ENCODE results near the gene KLHL15.

The KLHL15 gene

GRCh38 chrX:23945206-23945605 is 81.8 kb downstream of the KLHL15 start:
- no peak for DNase-seq

GRCh38 chrX:23944234-23944633 is 82.8 kb downstream of the KLHL15 start:
- no peak for DNase-seq

GRCh38 chrX:23939203-23939602 is 87.8 kb downstream of the KLHL15 start:
- no peak for DNase-seq

GRCh38 chrX:23938690-23939089 is 88.3 kb downstream of the KLHL15 start:
- DNase-seq, result no peak

GRCh38 chrX:23937100-23937499 is 89.9 kb downstream of the KLHL15 start:
- DNase-seq, result no peak

- no peak for DNase-seq
Observed at GRCh38 chrX:23936180-23936579, 90.8 kb downstream of the KLHL15 start.

GRCh38 chrX:23935106-23935505 is 91.9 kb downstream of the KLHL15 start:
- no peak for DNase-seq
